DND-41 (cell line): ENCODE data around the gene NSG1.

Experiments
- EZH2 ChIP-seq: IDR thresholded peaks from 3 replicates; pipeline ENCODE4 v1.6.1; 2012; ENCODE audit warnings: borderline replicate concordance, low read depth, mild to moderate bottlenecking, moderate library complexity, low read length, inconsistent platforms; ENCODE audit not compliant: severe bottlenecking
- TF ChIP-seq, protein P1 (sequence below): IDR thresholded peaks from 2 replicates; pipeline ENCODE4 v1.5.1; 2012; ENCODE audit warnings: borderline replicate concordance, low read length, moderate library complexity, mild to moderate bottlenecking; ENCODE audit not compliant: poor library complexity, severe bottlenecking; ENCODE audit errors: extremely low read depth

DNA sequence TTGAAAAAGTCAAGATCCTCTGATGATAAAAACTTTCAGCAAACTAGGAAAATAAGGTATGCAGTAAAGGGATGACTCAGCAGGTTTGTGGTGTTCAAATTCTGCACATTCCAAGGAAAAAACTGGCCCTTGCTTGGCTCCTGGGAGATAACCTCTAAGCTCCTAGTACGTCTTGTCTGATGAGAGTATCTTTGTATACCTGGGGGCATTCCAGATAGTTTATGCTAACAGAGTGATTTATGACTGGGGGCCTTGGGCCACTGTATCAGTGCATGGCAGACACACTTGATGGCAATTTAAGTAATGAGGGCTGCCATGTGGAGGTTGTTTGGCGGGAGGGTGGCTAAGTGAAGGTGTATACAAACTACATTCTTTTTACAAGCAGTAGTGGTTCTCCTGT is 56.9 kb downstream of the NSG1 start:
- TF ChIP-seq, protein P1, sequence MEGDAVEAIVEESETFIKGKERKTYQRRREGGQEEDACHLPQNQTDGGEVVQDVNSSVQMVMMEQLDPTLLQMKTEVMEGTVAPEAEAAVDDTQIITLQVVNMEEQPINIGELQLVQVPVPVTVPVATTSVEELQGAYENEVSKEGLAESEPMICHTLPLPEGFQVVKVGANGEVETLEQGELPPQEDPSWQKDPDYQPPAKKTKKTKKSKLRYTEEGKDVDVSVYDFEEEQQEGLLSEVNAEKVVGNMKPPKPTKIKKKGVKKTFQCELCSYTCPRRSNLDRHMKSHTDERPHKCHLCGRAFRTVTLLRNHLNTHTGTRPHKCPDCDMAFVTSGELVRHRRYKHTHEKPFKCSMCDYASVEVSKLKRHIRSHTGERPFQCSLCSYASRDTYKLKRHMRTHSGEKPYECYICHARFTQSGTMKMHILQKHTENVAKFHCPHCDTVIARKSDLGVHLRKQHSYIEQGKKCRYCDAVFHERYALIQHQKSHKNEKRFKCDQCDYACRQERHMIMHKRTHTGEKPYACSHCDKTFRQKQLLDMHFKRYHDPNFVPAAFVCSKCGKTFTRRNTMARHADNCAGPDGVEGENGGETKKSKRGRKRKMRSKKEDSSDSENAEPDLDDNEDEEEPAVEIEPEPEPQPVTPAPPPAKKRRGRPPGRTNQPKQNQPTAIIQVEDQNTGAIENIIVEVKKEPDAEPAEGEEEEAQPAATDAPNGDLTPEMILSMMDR = no peak
- TF ChIP-seq EZH2 = no peak
